Stimulated activated CD4-positive, alpha-beta T cell treated with anti-CD3 and anti-CD28 coated beads, Interleukin-15, amount 100 ng/mL, for 1 hour (primary cell): Measurements from ENCODE around the gene SPPL2A.
A peak's percentile ranks its signal among the peaks of the same experiment; 100 is the strongest.

Experiments used
- DNase-seq, 2 donors: peaks; one replicate each; pipeline ENCODE4 v3.0.0-alpha.2; 2020; ENCODE audit warnings: low read depth in 1 of 2, low spot score in 1 of 2

SPPL2A gene

DNA sequence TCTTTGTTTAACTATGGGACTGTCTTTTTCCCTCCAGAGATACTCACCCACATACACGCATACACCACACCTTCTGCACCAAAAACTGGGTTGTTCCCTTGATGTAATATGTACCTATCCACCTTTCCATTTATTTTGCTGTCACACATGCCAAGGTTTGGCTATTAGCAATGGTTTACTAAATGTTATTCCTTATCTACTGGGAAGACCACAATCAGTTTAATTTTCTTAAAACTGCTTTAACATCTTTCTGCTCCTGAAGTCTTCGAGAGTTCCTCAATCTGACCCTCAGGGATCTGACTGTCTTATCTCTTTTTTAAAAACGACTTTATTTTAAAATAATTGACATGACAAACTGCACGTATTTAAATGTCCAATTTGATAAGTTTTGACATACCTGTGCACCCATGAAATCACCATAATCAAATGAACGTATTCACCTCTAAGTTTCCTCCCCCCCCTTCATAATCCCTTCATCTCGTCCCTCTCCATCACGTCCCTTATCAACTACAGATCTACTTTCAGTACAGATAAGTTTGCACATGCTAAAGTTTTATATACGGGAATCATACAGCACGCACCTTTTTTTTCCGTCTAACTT lies 78.1 kb downstream of the SPPL2A start:
- no peak for DNase-seq

DNA sequence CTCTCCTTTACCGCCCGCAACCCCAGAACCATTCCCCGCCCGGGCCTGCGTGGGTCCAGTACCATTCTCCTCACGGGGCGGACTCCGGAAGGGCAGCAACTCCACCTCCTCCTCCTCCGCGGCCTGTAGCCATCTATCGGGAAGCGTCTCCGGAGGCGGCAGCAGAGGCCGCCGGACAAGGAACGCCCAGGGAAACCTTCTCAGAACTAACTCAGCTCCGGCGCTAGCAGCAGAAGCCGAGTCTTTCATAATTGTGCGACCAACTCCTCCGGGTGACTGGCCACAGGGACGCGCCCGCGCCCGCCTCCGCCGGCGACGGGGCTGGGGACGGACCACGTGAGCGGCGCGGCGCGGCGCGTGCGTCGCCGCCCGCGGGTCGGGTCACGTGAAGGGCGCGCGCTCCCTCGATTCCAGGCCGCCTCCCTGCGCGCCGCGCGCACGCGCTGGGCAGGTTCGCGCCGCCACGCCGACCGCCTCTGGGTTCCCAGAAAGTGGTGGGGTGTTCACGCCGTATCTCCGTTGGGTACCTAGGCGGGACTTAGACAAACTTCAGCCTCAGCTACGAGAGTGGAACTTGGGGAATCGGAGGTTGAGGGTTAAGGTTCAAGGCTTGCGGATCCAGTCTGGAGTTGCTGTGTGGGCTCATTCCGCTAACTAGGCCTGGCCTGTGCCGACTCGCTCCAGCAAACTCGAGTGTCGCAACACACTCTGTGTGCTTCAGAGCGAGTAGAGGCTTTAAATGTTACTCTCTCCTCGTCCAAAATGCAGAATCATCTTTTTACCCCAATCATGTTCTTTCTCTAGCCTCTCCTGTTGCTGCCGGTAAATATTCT lies 78.8 kb downstream of the SPPL2A start, which contains the start of gene TRPM7:
Gene TRPM7 (minus strand): TSS at position 329 of the 833 bp plus-strand sequence. CDS start 264 bp downstream, at position 65.
- DNase-seq = peak; percentile 71 to 83

DNA sequence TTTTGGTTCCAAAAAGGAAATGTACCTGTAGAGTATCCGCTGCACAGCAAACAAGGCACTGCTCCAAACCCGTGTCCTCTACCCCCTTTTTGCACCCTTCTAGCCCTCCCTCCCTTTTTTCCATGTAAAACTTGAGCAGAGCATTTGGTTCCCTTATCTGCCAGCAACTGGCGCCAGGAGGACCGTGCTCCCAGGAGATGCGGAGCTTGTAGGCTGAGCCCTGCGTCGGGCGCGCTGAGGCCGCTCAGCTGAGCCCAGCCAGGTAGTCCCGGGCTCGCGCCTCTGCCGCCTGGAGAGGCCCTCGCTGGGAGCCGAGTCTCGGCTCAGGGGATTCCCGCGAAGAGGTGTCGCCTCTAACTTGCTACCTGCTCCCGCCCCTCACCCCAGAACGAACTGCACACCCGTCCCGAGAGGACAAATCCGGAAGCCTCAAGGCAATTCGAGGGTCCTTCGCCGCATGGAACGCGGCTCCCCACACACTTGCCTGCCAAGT lies 79.5 kb downstream of the SPPL2A start:
- peak; percentile 39 to 69 for DNase-seq

DNA sequence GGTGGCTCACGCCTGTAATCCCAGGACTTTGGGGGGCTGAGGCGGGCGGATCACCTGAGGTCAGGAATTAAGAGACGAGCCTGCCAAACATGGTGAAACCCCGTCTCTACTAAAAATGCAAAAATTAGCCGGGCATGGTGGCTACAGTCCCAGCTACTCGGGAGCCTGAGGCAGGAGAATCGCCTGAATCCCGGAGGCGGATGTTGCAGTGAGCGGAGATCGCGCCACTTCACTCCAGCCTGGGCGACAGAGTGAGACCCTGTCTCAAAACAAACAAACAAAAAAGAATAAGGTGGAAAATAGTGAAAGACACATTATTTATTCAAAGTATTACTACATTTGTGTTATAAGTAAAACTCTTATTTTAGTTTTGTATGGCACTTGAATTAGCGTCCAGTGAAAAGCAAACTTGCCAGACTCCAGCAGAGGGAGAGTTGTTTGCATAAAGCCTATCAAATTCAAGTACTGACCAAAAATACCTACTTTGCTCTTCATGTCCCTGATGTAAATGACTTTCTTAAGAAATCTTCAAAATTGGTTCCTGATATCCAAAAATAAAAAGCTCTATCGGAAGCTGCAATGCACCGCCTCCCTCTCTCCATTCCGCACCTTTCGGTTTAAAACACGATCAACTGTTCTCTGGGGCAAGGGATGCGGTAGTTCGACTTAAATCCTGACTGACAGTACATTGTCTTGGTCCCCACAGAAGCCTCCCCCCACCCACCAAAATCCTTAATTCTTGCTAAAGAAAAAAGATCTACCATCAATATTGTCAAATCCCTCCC lies 80.1 kb downstream of the SPPL2A start:
- DNase-seq = no peak

DNA sequence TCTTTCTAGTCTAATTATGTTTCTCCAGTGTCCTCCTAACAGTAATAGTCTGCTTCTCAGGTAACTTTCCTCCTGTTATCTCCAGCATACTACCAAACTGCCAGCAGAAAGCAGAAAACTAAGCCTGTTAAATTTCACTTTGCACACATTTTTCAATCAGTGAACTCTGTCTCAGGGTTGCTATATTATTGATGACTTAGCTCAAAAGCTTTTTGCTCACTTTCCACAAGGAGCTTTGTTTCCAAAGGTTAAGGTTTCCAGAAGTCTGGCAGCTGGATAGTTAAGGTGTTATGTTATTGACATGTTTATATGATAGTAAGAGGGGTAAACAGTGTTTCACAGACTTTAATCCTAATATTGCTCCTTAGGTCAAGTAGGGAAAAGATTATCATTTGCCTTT lies 84.0 kb downstream of the SPPL2A start:
- DNase-seq = no peak

DNA sequence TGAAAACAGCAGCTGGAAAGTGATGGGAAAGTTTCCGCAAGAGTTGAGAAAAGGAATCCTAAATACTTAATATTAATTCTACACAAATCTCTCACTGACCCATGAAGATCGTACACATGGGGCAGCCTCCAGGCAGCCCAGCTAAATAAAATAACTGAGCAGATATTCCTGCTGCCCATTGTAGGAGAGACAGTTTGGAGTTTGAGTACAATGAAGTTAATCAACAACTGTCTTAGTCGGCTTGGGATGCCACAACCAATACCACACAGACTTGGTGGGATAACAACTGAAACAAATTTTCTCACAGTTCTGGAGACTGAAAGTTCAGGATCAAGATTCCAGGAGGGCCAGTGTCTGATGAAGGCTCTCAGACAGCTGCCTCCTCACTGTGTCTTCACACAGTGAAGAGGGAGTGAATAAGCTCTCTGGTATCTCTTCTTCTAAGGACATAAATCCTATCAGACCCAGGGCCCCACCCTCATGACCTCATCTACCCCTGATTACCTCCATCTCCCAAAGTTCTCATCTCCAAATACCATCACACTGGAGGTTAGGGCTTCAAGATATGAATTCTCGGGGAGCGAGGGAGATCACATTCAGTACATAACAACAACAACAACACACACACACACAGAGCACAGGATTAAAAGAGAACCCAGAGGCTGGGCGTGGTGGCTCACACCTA lies 88.6 kb downstream of the SPPL2A start:
- no peak for DNase-seq

DNA sequence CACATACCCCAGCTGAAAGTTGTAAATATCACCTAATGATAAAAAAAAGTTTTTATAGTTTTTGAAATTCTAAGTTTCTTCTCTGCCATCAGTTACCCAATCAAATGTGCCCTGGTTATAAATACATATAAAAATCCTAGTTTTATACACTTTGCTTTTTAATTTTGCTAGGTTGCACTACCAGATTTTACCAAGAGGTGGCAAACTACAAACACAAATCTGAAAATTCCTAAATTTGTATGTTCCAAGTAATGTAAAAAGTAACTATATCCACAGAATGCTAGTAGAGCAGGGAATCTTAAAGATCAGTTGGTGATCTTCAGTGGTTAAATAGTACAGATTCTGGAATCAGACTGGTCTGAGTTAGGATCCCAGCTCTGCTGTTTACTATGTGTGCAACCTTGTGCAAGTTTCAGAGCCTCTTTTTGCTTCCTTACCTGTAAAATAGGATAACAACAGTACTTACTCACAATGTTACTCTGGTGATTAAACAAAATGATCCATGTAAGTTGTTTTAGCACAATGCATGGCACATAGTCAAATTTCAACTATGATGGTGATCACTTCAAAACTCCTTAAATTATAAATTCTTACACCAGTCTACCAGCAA lies 89.9 kb downstream of the SPPL2A start:
- DNase-seq = no peak

DNA sequence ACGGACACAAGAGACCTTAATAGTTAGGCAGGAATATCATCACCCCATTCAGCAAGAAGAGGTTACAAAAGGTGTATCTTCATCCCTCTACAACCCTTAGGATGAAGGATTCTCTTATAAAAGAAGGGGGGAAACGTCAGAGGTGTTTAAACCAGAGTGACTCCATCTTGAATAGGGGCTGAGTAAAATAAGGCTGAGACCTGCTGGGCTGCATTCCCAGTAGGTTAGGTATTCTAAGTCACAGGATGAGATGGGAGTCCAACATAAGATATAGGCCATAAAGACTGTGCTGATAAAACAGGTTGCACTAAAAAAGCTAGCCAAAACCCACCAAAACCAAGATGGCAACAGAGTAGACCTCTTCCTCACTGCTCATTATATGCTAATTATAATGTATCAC lies 95.4 kb downstream of the SPPL2A start:
- no peak for DNase-seq

DNA sequence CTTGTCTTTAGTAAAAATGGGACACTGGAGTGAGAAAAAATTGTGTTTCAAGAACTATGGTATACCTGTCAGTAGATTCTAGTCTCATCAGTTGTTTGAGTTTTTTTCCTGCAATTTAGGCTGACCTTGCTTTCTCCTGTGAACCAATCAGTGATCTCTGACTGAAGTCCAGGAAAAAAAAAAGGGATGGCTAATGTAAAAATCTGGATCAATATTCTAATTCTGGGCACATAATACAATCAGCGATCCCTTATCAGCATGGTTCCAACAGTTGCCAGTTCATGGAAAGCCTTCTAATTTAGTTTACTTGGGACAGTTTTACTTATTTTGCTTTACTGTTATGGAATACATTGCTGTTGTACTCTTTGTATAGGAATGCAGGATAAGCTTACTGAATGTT lies 95.9 kb downstream of the SPPL2A start:
- no peak for DNase-seq

DNA sequence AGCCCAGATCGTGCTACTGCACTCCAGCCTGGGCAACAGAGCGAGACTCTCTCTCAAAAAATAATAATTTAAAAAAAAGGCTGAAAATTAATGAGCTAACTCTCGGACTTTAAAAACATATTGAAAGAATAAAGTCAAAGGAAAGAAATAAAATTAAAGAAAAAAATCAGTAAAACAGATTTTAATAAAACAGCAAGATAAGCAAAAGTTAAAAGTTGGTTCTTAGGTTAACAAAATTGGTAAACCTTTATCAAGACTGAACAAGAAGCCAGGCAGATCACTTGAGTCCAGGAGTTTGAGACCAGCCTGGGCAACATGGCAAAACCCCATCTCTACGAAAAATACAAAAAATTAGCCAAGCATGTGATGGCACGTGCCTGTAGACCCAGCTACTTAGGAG lies 99.6 kb downstream of the SPPL2A start:
- DNase-seq = no peak

DNA sequence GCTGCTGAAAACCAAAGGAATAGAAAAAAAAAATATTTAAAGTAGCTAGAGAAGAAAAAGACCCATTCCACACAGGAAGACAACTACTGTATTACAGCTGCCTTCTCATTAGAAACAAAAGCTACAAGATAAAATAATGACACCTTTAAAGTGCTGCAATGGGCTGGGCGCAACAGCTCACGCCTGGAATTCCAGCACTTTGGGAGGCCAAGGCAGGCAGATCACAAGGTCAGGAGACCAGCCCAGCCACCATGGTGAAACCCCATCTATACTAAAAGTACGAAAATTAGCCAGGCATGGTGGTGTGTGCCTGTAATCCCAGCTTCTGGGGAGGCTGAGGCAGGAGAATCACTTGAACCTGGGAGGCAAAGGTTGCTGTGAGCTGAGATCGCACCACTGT lies 110.0 kb downstream of the SPPL2A start:
- DNase-seq = no peak

DNA sequence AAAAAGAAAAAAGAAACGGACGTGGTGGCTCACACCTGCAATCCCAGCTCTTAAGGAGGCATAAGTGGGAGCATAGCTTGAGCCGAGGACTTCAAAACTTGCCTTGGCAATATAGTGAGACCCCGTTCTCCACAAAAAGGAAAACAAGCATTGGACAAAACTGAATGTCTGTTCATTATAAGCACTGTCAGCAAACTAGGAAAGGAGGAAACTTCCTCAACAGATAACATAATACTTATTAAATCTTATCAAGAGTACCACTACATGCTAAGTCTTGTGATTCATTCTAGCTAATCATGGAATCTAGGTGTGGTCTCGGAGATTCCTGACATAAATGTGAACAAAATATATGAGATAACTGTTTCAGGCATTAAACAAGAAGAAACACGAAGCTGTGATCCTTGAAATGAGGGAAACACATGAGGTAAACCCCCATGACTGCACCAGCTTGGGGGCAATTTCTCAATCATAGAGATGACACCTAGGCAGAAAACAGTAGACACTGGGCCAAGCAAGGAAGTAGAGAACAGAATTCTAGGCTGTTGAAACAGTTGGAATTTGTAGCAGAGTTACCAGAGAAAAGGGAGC lies 112.3 kb downstream of the SPPL2A start:
- no peak for DNase-seq

DNA sequence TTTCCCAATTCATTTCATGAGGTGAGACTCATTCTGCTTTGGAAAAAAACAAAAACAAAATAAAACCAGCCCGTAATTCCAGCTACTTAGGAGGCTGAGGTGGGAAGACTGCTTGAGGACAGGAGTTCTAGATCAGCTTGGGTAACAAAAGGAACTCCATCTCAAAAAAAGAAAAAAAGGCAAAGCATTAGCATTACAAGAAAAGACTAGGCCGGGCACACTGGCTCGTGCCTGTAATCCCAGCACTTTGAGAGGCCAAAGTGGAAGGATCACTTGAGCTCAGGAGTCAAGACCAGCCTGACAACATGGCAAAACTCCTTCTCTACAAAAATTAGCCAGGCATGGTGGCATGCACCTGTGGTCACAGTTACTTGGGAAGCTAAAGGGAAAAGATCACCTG lies 112.8 kb downstream of the SPPL2A start:
- DNase-seq = no peak
